HG02852 (cell line): ENCODE results near the gene CCDC63.

Experiments
- ATAC-seq: cut with Tn5 transposase; IDR thresholded peaks from one replicate; pipeline ENCODE4 v1.9.1; 2021; ENCODE audit warnings: mild to moderate bottlenecking, moderate library complexity; ENCODE audit not compliant: unreplicated experiment

The CCDC63 gene

GRCh38 chr12:110920324-110920910 is 73.6 kb downstream of the CCDC63 start, which contains the start of gene MYL2:
MYL2 (minus strand) TSS chr12:110920579; CDS start chr12:110920529, 50 bp downstream.
- no peak for ATAC-seq

- no peak for ATAC-seq
Measured at GRCh38 chr12:110921262-110921661, 74.5 kb downstream of the CCDC63 start.

DNA sequence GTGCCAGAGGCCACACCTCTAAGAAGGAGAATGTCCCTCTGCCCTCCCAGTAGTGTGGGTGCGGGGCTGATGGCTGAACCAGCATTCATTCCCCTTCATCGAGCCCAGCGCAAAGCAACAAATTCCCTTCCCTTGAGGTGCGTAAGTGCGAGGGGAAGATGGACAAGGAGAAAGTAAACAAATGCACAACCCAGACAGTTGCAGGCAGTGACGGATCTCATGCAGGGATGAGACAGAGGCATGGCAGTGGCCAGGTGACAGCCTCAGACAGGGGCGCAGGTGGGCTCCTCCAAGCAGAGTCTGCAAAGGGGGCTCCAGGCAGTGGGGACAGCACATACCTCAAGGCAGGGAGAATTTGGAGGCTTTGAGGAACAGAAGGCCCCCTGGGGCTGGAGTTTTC is 75.9 kb downstream of the CCDC63 start:
- ATAC-seq, result no peak

GRCh38 chr12:110923192-110923591 is 76.4 kb downstream of the CCDC63 start:
- no peak for ATAC-seq

GRCh38 chr12:110923692-110924334 is 77.0 kb downstream of the CCDC63 start:
- ATAC-seq, result no peak

DNA sequence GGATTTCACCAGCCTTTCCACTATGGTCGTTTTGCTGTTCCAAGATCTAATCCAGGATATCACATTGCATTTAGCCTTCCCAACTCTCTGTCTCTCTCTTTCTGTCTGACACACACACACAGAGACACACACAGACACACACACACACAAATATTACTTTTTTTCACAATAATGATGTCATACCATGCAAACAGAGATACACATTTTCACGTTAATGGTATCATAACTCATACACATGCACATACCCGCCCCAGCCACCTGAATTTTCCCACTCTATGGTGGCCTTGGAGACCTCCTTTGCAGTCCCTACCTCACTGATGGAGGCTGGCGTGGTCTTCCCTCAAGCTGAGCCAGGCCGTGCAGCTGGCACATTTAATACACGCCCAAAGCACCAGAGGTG is 80.8 kb downstream of the CCDC63 start:
- ATAC-seq, result no peak

- no peak for ATAC-seq
Measured at GRCh38 chr12:110928700-110929099, 81.9 kb downstream of the CCDC63 start.

GRCh38 chr12:110929818-110930217 is 83.0 kb downstream of the CCDC63 start:
- ATAC-seq, result no peak

DNA sequence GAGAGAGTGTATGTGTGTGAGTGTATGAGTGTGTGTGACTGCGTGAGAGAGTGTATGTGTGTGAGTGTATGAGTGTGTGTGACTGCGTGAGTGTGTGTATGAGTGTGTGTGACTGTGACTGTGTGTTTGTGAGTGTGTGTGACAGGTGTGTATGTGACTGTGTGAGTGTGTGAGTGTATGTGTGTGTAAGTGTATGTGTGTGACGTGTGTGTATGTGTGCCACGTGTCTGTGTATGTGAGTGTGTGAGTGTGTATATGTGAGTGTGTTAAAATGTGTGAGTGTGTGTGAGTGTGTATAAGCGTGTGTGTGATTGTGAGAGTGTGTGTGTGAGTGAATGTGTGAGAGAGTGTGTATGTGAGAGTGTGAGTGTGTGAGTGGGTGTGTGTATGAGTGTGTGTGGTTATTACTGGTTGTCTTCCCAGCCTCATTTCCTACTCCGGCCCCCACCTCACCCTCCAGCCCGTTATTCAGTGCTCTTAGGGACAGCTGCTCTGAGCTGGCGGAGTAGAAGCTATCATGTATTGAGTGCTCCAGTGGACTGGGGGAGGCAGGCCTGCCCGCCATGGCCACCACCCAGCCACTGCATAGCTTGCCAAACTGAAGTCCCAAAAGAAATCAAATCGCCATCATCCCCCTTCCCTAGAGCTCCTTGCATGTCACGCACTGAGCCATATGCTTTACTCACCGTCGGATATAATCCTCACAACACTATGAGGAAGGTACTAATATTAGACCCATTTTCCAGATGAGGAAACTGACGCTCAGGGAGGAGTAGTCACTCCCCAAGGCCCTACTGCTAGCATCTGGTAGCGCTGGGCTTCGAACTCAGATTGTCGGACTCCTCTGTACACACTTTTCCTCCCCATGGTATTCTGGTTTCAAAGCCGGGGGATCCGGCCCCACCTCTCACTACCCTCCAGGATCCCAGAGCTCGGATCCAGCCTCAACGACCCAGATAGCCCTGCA is 83.8 kb downstream of the CCDC63 start:
- no peak for ATAC-seq

DNA sequence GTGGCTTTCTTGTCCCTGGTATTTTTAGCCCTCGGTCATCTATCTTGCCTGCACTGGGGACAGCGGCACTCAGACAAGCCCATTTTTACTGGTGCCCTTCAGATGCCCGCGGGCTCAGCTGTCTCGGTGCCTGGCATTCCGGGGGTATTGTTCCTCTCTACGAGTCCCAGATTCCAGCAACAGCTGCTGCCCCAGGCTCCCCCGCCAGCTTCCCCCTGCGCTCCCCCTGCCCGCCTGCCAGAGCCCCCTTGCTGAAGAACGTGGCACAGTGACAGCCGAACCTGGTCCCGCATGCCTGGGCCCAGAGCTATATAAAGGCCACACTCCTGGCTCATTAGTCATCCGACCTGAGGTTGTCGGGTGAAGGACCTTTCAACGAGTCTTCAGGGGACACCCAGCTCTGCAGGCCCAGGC is 84.5 kb downstream of the CCDC63 start:
- no peak for ATAC-seq

DNA sequence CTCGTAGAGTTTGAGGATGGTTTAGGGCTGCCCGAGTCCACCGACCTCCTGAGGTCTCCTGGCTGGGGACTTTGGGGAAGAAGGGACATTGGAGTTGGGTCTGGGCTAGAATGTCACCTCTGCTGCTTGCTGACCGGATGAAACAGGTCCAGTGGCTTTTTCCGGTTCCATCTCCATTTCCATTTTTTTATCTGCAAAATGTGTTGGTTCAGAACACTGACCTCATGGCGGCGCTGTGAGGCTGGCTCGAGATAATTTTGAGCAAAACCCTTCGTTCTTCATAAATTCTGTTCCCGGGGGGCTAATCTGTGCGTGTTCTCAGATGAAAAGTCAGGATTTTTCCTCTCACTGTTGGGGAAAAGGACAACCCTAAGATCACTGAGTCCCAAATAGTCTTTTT is 85.3 kb downstream of the CCDC63 start:
- ATAC-seq, result no peak

GRCh38 chr12:110933326-110933974 is 86.7 kb downstream of the CCDC63 start:
- no peak for ATAC-seq

- ATAC-seq, result no peak
Measured at GRCh38 chr12:110934093-110934852, 87.5 kb downstream of the CCDC63 start.

GRCh38 chr12:110935588-110935987 is 88.8 kb downstream of the CCDC63 start:
- ATAC-seq, result no peak

DNA sequence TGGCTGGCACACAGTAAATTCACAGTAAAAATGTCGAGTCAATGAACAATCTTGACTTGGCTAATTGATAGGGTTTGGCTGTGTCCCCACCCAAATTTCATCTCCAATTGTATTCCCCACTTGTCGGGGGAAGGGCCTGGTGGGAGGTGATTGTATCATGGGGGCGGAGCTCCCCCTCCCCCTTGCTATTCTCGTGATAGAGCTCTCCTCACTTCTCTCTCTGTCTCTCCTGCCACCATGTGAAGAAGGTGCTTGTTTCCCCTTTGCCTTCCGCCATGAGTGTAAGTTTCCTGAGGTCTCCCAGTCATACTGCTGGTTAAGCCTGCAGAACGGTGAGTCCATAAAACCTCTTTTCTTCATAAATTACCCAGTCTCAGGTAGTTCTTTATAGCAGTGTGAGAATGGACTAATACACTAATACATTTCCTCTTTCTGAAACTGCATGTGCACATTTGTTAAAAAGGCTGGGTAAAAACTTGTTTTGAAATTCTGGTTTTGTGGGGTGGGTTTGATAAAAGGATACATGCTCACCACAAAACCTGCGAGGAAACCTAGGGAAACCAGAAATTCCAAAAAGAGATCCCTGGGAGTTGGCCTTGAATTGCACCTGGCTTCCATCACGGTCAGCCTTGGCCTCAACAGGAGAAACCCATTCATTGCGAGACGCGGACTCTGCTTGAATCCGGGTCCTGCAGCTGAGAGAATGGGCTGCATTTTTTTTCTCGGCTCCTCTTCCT is 89.7 kb downstream of the CCDC63 start:
- ATAC-seq, result no peak

DNA sequence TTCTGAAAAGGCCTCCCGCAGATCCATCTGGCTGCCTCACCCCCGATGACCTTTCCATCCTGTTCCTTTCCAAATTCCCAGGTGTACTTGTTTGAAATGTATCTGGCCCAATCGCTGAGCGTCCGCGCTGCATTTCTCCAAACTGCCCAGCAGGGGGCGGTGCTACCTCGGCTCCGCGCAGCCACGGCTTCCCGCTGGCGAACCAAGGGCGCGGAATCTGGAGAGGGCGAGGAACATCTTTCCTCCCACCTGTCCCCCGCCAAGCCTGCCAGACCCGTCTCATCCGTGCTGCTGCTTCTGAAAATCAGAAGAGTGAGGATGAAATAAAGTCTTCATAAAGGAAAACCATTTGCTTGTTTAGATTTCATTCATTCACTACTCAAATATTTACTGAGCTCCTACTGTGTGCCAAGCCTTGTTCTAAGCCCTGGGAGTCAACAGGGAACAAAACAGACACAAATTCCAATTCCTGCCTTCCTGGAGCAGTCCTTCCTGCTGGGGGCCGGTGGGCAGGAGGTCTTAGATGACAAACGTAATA is 90.4 kb downstream of the CCDC63 start:
- ATAC-seq, result no peak

DNA sequence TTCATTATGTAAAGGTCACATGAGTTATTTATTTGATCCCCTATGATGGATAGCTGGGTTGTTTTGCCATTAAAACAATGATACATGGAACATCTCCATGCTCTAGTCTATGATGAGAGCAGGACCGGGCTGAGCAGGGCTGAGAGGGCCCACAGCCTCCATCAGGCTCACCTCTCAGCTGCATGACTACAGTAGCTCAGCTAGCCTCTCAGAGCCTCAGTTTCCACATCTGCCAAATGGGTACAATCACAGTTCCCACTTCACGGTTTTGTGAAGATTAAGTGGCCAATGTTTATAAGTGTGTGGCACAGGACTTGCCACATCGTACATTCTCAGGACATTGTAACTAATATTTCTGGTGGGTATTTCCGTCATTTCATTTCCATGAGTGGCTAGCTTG is 93.5 kb downstream of the CCDC63 start:
- no peak for ATAC-seq

GRCh38 chr12:110940933-110941332 is 94.1 kb downstream of the CCDC63 start:
- ATAC-seq, result no peak

GRCh38 chr12:110941391-110941790 is 94.6 kb downstream of the CCDC63 start:
- ATAC-seq, result no peak
